Renal cortex interstitium (tissue), 15 donors: ENCODE measurements around the gene SUPV3L1. TPM values are rescaled to one million over a fixed set of nuclear protein-coding genes. Genes with fewer than 3 reads are reported as not detected.
A peak's percentile ranks its signal among the peaks of the same experiment; 100 is the strongest.
"Not testable (repeated sequence)": the region's sequence is repeated elsewhere in the genome, so short reads cannot be mapped to it uniquely, and the experiment has no call there.

ENCODE experiments used
- DNase-seq, 11 donors: peaks; one replicate each; pipeline ENCODE4 v3.0.0-alpha.2; 2013; ENCODE audit warnings: low read depth in 9 of 11, low spot score in 4 of 11; ENCODE audit errors: extremely low read depth in 1 of 11
- long read RNA-seq, 16 experiments: transcript quantifications; one replicate each; lab custom pipeline, GENCODE V29; 2026
- polyA plus RNA-seq, 3 donors: library from polyadenylated mRNA; unstranded; fragments of 120-200 nt; gene quantifications; one replicate each; pipeline ENCODE4 v1.2.1, GENCODE V29; 2013; ENCODE audit not compliant: insufficient read length in 3 of 3

Gene SUPV3L1
- 10 to 100 TPM; 38.1 to 47.4 (median 43.3) TPM for polyA plus RNA-seq
- long read RNA-seq, donor 1, transcript SUPV3L1-201 (15 exons, 2,484 nt) = major isoform, 5 of 8 reads
- long read RNA-seq, donor 1, partial matches to known transcripts = 0 of 8 reads
- long read RNA-seq, donor 1, other reads (novel, unspliced or antisense) = 0 of 8 reads
- long read RNA-seq, donor 2, partial matches to known transcripts = 0 of 2 reads
- long read RNA-seq, donor 2, other reads (novel, unspliced or antisense) = 0 of 2 reads
- long read RNA-seq, donor 3, partial matches to known transcripts = 0 of 5 reads
- long read RNA-seq, donor 3, other reads (novel, unspliced or antisense) = 0 of 5 reads
- long read RNA-seq, donor 4, partial matches to known transcripts = 0 of 4 reads
- long read RNA-seq, donor 4, other reads (novel, unspliced or antisense) = 0 of 4 reads
- long read RNA-seq, donor 5 = 0 reads
- long read RNA-seq, donor 6, partial matches to known transcripts = 0 of 7 reads
- long read RNA-seq, donor 6, other reads (novel, unspliced or antisense) = 0 of 7 reads
- long read RNA-seq, donor 7, partial matches to known transcripts = 0 of 2 reads
- long read RNA-seq, donor 7, other reads (novel, unspliced or antisense) = 0 of 2 reads
- long read RNA-seq, donor 8, partial matches to known transcripts = 0 of 6 reads
- long read RNA-seq, donor 8, other reads (novel, unspliced or antisense) = 0 of 6 reads
- long read RNA-seq, donor 9, transcript SUPV3L1-201 (15 exons, 2,484 nt) = major isoform, 5 of 5 reads
- long read RNA-seq, donor 9, partial matches to known transcripts = 0 of 5 reads
- long read RNA-seq, donor 9, other reads (novel, unspliced or antisense) = 0 of 5 reads
- long read RNA-seq, donor 10, partial matches to known transcripts = 0 of 5 reads
- long read RNA-seq, donor 10, other reads (novel, unspliced or antisense) = 0 of 5 reads
- long read RNA-seq, donor 11, partial matches to known transcripts = 0 of 5 reads
- long read RNA-seq, donor 11, other reads (novel, unspliced or antisense) = 0 of 5 reads
- long read RNA-seq, donor 12, partial matches to known transcripts = 0 of 4 reads
- long read RNA-seq, donor 12, other reads (novel, unspliced or antisense) = 0 of 4 reads
- long read RNA-seq, donor 13 = 0 reads
- long read RNA-seq, donor 14, partial matches to known transcripts = 0 of 4 reads
- long read RNA-seq, donor 14, other reads (novel, unspliced or antisense) = 0 of 4 reads
- long read RNA-seq, donor 15, partial matches to known transcripts = 0 of 1 reads
- long read RNA-seq, donor 15, other reads (novel, unspliced or antisense) = 0 of 1 reads
- long read RNA-seq, donor 16, transcript SUPV3L1-201 (15 exons, 2,484 nt) = major isoform, 9 of 13 reads
- long read RNA-seq, donor 16, partial matches to known transcripts = 0 of 13 reads
- long read RNA-seq, donor 16, other reads (novel, unspliced or antisense) = 0 of 13 reads

DNA sequence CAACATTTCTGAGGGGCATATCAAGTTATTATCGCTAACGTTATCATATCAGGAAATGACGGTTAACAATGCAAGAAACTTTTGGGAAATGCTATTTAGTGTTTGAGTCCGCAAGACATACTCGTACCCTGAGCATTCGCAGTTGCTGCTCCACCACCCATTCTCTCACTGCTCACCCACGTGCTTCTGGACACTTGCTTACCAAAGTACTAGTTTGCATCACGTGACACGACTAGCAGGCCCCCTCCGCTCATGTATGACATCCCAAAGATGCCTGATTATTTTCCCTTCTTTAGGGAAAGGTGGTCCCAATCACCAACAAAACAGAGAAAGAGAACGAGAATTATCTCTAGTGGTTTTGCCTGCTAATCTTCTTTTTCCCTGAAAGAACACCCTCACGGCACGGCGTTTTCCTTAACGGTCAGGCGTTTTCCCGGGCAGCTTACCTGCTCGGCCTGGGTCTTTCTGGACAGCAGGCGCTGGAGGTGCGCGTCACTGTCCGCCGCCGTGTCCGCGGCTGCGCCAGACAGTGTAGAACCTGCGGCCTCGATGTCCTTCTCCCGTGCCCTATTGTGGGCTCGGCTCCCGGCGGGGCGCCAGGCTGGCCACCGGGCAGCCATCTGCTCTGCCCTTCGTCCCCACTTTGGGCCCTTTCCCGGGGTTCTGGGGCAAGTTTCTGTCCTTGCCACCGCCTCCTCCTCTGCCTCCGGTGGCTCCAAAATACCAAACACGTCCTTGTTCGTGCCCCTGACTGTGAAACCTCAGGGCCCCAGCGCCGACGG is at the start of gene SUPV3L1:
SUPV3L1 (plus strand) TSS at position 492 of the 782 bp plus-strand sequence; CDS start at position 550, 58 bp downstream.
- DNase-seq = peak; percentile 85 to 96 (median 94)

DNA sequence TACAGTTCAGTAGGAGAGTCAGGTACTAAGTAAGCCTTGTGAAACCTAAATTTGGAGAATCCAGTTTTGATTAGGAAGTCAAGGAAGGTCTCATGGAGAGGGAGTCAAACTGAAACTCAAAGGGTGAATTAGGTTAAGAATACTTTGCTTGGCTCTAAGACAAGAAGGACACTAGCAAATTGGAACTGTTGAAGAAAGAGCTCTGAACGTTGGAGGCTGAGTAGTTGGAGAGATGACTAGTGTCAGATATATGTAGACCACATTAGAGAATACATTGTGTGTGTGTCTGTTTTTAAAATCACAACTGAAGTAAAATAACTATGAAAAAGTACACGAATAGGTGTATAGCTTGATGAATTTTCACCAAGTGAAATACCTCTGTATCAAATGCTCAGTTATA is 49.8 kb upstream of the SUPV3L1 start:
- no peak for DNase-seq

DNA sequence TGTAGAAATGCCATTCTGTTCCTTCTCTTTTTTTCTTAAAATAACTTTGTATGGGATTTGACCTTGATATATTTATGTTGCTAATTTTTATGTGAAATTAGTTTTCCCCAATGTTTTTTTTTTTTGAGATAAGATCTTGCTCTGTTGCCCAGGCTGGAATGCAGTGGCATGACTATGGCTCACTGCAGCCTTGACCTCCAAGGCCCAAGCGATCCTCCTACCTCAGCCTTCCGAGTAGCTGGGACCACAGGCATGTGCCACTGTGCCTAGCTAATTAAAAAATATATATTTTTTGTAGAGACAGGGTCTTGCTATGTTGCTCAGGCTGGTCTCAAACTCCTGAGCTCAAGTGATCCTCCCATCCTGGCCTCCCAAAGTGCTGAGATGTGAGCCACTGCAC is 40.1 kb upstream of the SUPV3L1 start:
- DNase-seq = no peak

DNA sequence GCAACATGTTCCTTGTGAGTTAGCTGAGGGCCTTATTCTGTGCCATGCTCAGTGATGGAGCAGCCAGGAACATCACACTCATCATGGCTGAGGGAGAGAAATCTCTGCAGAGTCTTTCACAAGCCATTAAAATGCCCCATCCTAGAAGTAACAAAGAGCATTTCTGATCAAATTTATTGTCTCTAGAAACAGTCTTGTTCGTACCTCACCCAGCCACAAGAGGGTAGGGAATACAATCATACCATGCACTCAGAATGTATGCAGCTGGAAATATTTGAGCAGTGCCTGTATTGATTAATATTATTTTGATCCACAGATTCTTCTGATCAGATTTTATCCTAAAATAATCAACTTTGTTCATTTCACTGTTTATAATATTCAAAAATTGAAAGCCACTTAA is 38.7 kb upstream of the SUPV3L1 start:
- no peak for DNase-seq

DNA sequence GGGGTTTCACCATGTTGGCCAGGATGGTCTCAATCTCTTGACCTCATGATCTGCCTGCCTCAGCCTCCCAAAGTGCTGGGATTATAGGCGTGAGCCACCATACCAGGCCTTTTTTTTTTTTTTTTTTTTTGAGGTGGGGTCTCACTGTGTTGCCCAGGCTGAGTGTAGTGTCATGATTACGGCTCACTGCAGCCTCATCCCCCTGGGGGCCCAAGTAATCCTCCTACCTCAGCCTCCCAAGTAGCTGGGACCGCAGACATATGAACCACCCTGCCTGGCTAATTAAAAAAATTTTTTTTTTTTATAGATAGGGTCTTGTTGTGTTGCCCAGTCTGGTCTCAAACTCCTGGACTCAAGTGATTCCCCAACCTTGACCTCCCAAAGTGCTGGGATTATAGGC is 38.0 kb upstream of the SUPV3L1 start:
- DNase-seq = not testable (repeated sequence)

DNA sequence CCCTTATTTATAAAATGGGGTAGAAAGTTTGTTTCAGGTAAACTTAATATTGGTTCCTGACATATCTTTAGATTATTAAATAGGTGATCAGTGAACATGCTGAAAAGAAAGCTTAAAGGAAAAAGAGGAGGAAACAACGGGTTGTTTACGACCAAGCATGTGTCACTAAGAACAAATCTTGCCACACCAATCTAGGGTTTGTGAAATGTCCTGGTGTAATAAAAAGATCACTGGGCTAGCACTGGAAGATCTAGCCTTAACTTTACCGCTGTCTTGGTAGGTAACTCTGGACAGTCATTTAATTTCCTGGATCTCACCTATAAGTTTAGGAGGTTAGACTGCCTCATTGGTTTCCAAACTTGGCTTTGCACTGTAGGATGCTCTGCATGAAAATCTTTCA is 37.1 kb upstream of the SUPV3L1 start:
- DNase-seq = no peak

DNA sequence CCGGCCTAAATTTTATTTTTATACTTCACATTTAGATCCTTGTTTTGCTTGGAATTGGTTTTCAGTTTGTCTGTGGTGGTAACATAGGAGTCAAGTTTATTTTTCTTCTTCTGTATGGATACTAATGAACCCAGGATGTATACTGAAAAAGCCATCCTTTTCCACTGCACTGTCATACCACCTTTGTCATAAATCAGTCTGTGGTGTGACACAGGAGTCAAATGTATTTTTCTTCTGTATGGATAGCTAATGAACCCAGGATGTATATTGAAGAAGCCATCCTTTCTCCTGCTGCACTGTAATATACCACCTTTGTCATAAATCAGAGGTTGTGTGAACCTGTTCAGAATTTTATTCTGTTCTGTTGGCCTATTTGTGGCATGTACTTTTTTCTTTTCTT is 34.7 kb upstream of the SUPV3L1 start:
- no peak for DNase-seq

DNA sequence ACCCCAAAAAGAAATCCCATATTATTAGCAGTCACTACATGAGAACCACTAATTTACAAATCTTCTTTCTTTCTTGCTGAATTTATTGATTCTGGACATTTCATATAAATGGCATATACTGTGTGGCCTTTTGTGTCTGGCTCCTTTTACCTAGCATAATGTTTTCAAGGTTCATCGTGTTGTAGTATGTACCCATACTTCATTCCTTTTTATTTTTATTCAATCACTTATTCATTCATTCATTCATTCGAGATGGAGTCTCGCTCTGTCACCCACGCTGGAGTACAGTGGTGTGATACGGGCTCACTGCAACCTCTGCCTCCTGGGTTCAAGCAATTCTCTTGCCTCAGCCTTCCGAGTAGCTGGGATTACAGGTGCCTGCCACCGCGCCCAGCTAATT is 34.2 kb upstream of the SUPV3L1 start:
- no peak for DNase-seq

DNA sequence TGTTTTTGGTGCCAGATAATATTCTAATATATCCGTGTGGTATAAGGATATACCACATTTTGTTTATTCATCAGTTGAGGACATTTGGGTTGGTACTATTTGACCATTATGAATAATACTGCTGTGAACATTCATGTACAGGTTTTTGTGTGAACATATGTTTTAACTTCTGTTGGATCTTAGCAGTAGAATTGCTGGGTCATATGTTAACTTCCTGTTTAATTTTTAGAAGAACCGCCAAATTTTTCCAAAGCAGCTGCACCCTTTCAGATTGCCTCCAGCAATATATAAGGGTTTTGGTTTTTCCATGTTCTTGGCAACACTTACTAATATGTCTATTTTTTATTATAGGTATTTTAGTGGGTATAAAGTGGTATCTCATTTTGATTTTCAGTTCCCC is 33.3 kb upstream of the SUPV3L1 start:
- DNase-seq = no peak

DNA sequence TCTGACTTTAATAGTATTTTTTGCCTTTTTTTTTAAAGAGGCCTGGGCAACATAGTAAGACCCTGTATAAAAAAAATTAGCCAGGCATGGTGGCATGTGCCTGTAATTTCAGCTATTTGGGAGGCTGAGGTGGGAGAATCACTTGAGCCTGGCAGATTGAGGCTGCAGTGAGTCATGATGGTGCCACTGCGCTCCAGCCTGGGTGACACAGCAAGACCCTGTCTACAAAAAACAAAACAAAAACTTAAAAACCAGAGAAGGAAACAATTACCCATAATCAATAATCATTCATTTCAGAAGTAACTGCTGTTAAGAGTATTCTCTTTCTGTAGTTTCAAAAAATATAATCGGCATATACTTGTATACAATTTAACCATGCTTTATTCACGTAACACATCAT is 28.1 kb upstream of the SUPV3L1 start:
- DNase-seq = no peak

DNA sequence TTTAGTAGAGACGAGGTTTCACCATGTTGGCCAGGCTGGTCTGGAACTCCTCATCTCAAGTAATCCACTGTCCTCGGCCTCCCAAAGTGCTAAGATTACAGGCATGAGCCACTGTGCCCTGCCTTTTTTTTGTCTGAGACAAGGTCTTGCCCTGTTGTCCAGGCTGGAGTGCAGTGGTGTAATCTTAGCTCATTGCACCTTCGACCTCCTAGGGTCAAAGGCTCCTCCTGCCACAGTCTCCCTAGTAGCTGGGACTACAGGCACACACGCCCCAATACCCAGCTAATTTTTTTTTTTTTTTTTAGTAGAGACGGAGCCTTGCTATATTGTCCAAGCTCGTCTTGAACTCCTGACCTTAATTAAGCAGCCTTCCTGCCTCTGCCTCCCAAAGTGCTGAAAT is 26.8 kb upstream of the SUPV3L1 start:
- DNase-seq = no peak

DNA sequence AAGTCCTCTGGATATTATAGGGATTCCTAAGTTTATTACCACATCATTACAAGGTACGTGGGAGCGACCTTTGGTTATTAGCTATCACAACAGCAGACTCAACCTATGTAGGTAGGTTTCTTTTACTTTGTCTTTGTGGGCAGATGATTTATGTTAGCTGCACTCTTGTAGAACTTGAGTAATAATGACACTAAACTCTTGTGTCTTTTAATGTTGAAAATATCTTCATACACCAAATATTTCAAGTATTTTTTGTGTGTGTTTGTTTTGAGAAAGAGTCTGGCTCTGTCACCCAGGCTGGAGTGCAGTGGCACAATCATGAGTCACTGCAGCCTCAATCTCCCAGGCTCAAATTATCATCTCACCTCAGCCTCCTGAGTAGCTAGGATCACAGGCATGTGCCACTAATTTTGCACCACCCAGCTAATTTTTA is 19.2 kb upstream of the SUPV3L1 start:
- peak in 1 of 11 donors; percentile 21 for DNase-seq

DNA sequence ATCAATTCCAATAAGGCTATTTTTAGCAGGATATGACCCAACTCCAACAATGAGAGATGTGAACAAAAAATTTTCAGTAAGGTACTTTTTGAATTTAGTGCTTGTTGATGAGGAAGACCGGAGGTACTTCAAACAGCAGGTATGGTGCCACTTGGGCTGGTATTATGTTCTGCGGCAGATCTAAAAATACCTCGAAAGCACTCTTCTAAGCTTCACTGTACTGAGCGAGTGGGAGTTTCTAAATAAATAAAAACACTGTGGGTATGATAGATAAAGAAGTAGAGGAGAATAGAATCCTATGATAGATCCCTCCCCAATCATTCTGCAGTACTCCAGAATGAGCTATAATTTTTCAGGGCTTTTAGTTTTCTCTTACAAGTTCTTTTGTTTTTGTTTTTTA is 11.5 kb upstream of the SUPV3L1 start:
- no peak for DNase-seq

DNA sequence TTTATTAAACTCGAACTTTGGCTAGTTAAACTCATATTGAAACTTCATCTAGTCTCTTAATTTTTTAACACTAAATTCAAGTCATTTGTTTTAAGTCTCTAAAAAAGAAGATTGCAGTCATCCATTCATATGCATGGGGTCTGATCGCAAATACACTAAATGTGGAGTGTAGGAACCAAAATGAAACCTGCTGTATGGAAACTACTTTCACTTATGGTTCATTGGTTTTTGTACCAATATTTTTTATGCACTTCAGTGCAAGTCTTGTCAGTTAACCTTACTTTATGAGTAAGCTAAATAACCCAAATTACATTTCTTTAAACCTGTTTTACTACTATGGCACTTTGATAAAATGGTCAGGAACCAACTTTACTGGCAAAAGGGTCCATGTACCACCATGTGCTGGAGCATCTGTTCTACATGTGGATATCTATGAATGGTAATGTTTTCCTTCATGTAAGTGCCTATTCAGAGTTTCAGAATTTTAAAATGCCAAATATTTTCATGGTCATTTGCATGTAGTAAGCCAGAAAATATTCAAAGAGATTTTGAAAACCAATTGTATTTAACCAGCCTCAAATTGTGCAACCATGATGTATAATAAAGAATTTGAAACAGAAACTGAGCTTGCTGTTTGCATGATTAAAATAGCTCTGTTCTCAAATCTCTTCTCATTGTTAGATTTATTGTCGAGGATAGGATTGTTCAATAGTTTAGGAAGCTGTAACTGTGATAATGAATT is 7.6 kb upstream of the SUPV3L1 start:
- DNase-seq = no peak

DNA sequence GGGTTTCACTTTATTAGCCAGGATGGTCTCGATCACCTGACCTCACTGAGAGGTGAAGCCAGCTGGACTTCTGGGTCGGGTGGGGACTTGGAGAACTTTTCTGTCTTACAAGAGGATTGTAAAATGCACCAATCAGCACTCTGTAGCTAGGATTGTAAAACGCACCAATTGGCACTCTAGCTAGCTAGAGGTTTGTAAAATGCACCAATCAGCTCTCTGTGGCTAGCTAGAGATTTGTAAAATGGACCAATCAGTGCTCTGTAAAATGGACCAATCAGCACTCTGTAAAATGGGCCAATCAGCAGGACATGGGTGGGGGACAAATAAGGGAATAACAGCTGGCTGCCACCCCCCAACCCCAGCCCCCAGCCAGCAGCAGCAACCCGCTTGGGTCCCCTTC is 4.7 kb upstream of the SUPV3L1 start:
- not testable (repeated sequence) for DNase-seq

DNA sequence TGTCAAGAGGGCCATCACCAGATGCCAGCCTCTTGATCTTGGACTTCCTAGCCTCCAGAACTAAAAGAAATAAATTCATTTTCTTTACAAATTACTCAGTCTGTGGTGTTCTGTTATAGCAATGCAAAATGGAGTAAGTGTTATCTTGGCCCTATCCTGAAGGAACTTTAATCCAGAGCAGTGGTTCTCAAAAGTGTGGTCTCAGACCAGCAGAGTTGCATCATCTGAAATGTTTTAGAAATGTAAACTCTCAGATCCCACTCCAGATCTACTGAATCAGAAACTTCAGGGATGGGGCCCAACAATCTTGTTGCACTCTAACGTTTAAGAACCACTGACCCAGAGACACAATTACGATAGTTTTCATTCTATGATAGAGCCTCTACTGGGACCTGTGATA is 3.2 kb upstream of the SUPV3L1 start:
- DNase-seq = no peak

DNA sequence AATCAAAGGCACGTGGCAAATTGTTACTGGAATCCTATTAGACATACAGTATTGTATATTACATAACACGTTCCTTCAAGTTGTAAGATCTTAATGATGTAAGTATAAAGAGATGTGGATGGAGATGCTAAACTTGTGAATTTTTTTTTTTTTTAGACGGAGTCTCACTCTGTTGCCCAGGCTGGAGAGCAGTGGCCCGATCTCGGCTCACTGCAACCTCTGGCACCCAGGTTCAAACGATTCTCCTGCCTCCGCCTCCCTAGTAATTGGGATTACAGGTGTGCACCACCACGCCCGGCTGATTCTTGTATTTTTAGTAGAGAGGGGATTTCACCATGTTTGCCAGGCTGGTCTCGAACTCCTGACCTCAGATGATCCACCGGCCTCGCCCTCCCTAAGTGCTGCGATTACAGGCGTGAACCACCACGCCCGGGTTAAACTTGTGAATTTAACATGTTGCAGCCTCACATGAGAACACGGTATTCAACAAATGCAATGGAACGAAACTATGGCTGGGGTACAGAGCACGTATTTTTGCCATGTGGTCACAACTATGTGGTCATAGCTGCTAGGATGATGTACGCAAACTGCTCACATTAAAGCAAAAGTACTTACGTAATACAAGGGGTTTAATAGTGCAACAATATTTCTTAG is 818 bp upstream of the SUPV3L1 start:
- DNase-seq = peak in 1 of 11 donors; percentile 32
